ENCODE results near the gene DNAJC13. TPM values are rescaled to one million over a fixed set of nuclear protein-coding genes. Genes with fewer than 3 reads are reported as not detected.

Gene DNAJC13
- total and polyA plus RNA-seq, 2 experiments from 2014 or later = 17.8 to 51.1 TPM

DNA sequence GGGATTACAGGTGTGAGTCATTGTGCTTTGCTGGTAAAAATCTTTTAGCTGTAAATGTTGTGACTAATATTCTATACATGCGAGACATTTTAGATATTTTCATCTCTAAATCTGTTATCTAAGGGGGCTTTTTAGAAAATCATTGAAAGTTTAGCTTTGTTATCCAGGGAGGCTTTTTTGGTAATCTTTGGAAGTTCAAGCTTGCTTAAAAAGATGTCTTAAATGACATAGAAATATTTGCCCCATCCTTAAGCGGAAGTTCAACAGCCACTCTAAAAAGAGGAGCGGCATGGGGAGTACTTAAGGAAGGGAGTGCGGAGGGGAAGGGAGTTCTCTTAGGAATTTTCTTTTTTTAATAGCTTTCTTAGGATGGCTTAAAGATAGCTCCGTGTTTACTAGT, 26.1 kb downstream of the DNAJC13 start:
- Histone ChIP-seq H3K27ac (no peak overlapping the region), H3K4me3 (no peak overlapping the region), H4K20me1 (ENCODE audit: insufficient read depth) (no peaks in the 10 kb centered on the region), H3K9me3 (ENCODE audit: low read depth) (no peaks in the 10 kb centered on the region), H3K9ac (no peak overlapping the region), H3K4me1 (ENCODE audit: insufficient read depth) (peaks cover 44% of the 10 kb centered on the region), H3K79me2 (ENCODE audit: insufficient read depth) (peaks cover 84% of the 10 kb centered on the region), H3K9me2 (ENCODE audit: insufficient read depth) (no peaks in the 10 kb centered on the region), H2AFZ (no peak overlapping the region), H3K4me2 (ENCODE audit: unreplicated experiment) (no peak overlapping the region), H3K36me3 (ENCODE audit: low read depth) (no peaks in the 10 kb centered on the region), H3K27me3 (replicated peaks; ENCODE audit: insufficient read depth) (no peaks in the 10 kb centered on the region), H3F3A (ENCODE audit: insufficient read depth) (peaks cover 23% of the 10 kb centered on the region; the same call in 1 of the 2 replicates)
- 96% methylated on average over 5 of the region's 5 CpGs for whole genome bisulfite sequencing, 2 experiments (ENCODE audit: low coverage in 1 of 2, low lambda C conversion rate in 2 of 2, missing lambda C conversion rate in 2 of 2)
- in situ Hi-C loops (cut with MboI) = no loop called here
- DNase-seq = no peak
- TF ChIP-seq EZH2phosphoT487 (IDR thresholded peaks at IDR 0.05; ENCODE audit: insufficient read depth, low read depth) = no peak
- no peak for TF ChIP-seq EZH2 (IDR thresholded peaks at IDR 0.05; ENCODE audit: insufficient read depth, poor library complexity, severe bottlenecking)

DNA sequence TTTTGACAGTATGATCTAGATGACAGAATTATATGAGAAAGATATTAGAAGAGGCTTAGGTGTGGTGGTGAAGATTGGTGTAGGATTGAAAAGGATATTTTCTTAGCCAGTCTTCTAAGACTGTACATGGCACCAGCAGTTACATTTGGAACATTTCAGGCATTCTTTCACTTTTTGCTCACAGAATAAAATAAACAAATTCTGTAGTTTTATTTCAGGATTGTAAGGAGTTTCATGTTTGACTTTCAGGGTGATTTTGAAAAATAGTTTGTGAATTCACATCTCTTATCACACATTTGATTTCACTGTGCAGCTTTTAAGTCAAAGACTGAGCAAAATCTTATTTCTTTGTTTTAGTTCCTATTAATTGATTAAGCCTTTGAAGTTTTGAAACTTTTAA, 27.1 kb downstream of the DNAJC13 start:
- H3K4me1 ChIP-seq (ENCODE audit: insufficient read depth) = peaks cover 52% of the 10 kb centered on the region

DNA sequence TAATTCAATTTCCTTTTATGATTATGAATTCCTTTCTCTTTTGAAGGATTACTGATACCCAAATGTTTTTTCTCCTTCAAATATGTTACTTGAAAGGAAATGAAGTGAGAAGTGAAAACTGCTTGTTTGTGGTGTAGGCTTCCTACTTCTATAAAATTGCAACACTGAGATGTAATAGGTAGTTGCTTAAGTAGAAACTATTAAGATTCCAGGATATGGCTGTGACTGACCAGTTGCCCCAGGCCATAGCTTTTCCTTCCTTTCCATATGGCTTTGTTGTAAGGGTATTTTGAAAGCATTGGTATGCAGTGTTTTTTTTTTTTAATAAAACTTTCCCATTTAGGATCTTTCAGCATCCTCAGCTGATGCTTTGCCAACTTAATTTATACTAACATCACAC, 28.5 kb downstream of the DNAJC13 start:
- H3K79me2 ChIP-seq (ENCODE audit: insufficient read depth) = peaks cover 83% of the 10 kb centered on the region

More for the DNA sequence above, 27.1 kb downstream of the DNAJC13 start:
- Histone ChIP-seq H3K9me2 (ENCODE audit: insufficient read depth) (no peaks in the 10 kb centered on the region), H3F3A (ENCODE audit: insufficient read depth) (peaks cover 28% of the 10 kb centered on the region; the same call in 1 of the 2 replicates), H3K4me2 (ENCODE audit: unreplicated experiment) (peak overlapping the region; percentile 51), H3K4me3 (peak overlapping the region; percentile 26), H3K36me3 (ENCODE audit: low read depth) (0 out of 2 replicates have a peak, but pooled peaks cover 5% of the 10 kb centered on the region), H2AFZ (no peak overlapping the region), H4K20me1 (ENCODE audit: insufficient read depth) (no peaks in the 10 kb centered on the region), H3K27me3 (replicated peaks; ENCODE audit: insufficient read depth) (no peaks in the 10 kb centered on the region), H3K9me3 (ENCODE audit: low read depth) (no peaks in the 10 kb centered on the region), H3K9ac (peak overlapping the region; percentile 2; the same call in 1 of the 2 replicates), H3K79me2 (ENCODE audit: insufficient read depth) (peaks cover 83% of the 10 kb centered on the region), H3K27ac (peak overlapping the region; percentile 35)
- DNase-seq = peak; percentile 23
- in situ Hi-C loops (cut with MboI) = no loop called here
- TF ChIP-seq EZH2phosphoT487 (IDR thresholded peaks at IDR 0.05; ENCODE audit: insufficient read depth, low read depth) = no peak
- TF ChIP-seq EZH2 (IDR thresholded peaks at IDR 0.05; ENCODE audit: insufficient read depth, poor library complexity, severe bottlenecking) = no peak

DNA sequence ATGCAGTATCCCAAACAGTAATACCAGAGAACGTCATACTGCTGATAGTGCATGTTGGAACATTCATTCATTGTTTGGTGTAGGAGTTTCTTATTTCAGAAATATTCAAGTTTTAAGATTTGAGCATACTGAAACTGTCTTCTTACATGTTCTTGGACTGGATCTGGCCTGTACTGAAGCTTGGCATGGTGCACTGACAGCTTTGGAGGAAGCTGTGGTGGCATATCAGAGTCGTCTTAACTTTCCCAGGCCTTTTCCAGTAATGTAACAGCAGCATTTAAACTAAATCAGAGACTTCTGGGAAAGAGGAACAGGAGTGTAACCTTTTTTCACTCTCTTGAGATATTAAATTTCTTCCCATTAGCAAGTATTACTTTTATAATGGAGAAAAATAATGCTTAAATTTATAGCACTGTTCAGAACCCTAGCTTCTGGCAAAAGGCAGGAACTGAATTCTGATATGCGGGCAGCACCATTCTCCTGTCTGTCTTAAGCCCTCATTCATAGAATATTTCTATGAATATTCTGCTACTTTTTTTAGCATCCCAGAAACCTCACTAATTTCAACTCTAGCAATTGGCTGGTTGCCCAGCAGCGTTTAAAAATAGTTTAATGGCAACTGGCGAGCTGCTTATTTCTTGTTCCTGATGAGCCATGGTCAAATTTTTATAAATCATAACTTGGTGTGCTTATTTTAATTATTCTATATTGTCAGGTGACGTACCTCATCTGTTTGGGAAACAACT, 31.1 kb downstream of the DNAJC13 start:
- no peaks in the 10 kb centered on the region for H3K9me2 ChIP-seq (ENCODE audit: insufficient read depth)
- H3K9me3 ChIP-seq (ENCODE audit: low read depth) = no peaks in the 10 kb centered on the region
- DNase-seq = peak; percentile 61
- H3K36me3 ChIP-seq (ENCODE audit: low read depth) = peaks cover 42% of the 10 kb centered on the region
- H3K27me3 ChIP-seq (replicated peaks; ENCODE audit: insufficient read depth) = no peaks in the 10 kb centered on the region
- peaks cover 74% of the 10 kb centered on the region for H3K79me2 ChIP-seq (ENCODE audit: insufficient read depth)
- TF ChIP-seq EZH2 (IDR thresholded peaks at IDR 0.05; ENCODE audit: insufficient read depth, poor library complexity, severe bottlenecking) = no peak
- no peak for TF ChIP-seq EZH2phosphoT487 (IDR thresholded peaks at IDR 0.05; ENCODE audit: insufficient read depth, low read depth)
- peaks cover 52% of the 10 kb centered on the region for H3K4me1 ChIP-seq (ENCODE audit: insufficient read depth)
- H3K4me2 ChIP-seq (ENCODE audit: unreplicated experiment) = peak overlapping the region; percentile 33
- H3K9ac ChIP-seq = no peak overlapping the region
- no peaks in the 10 kb centered on the region for H4K20me1 ChIP-seq (ENCODE audit: insufficient read depth)
- H3K4me3 ChIP-seq = peak overlapping the region; percentile 0; the same call in 1 of the 2 replicates
- in situ Hi-C loops (cut with MboI) = no loop called here
- H3K27ac ChIP-seq = peak overlapping the region; percentile 23
- no peak overlapping the region for H2AFZ ChIP-seq
- H3F3A ChIP-seq (ENCODE audit: insufficient read depth) = peaks cover 28% of the 10 kb centered on the region; the same call in 1 of the 2 replicates
- 32 to 38% methylated on average over 6 of the region's 6 CpGs for WGBS, 2 experiments (ENCODE audit: low coverage in 1 of 2, low lambda C conversion rate in 2 of 2, missing lambda C conversion rate in 2 of 2)

More for the DNA sequence above, 28.5 kb downstream of the DNAJC13 start:
- no peak overlapping the region for H3K4me3 ChIP-seq
- H3K4me1 ChIP-seq (ENCODE audit: insufficient read depth) = peaks cover 52% of the 10 kb centered on the region
- peak overlapping the region; percentile 45 for H3K27ac ChIP-seq
- in situ Hi-C loops (cut with MboI) = no loop called here
- TF ChIP-seq EZH2 (IDR thresholded peaks at IDR 0.05; ENCODE audit: insufficient read depth, poor library complexity, severe bottlenecking) (no peak), EZH2phosphoT487 (IDR thresholded peaks at IDR 0.05; ENCODE audit: insufficient read depth, low read depth) (no peak)
- no peak overlapping the region for H2AFZ ChIP-seq
- peak; percentile 83 for DNase-seq
- H3K9ac ChIP-seq = no peak overlapping the region
- peak overlapping the region; percentile 60 for H3K4me2 ChIP-seq (ENCODE audit: unreplicated experiment)
- no peaks in the 10 kb centered on the region for H4K20me1 ChIP-seq (ENCODE audit: insufficient read depth)
- peaks cover 17% of the 10 kb centered on the region for H3K36me3 ChIP-seq (ENCODE audit: low read depth)
- no peaks in the 10 kb centered on the region for H3K9me3 ChIP-seq (ENCODE audit: low read depth)
- H3K9me2 ChIP-seq (ENCODE audit: insufficient read depth) = no peaks in the 10 kb centered on the region
- H3F3A ChIP-seq (ENCODE audit: insufficient read depth) = peaks cover 28% of the 10 kb centered on the region; the same call in 1 of the 2 replicates
- H3K27me3 ChIP-seq (replicated peaks; ENCODE audit: insufficient read depth) = no peaks in the 10 kb centered on the region

All from GM23248 (cell line).